Natural killer cell (primary cell): Measurements from ENCODE around the gene C1QTNF5. TPM values are rescaled to one million over a fixed set of nuclear protein-coding genes. Genes with fewer than 3 reads are reported as not detected.

ENCODE experiments used
- ATAC-seq, 3 donors: fragments of 150-1000 bp in 2 of 3; fragments of 200-7000 bp in 1 of 3; cut with Tn5 transposase; 1 replicate in 1 of 3; 2 replicates in 2 of 3; pipeline ENCODE4 v1.10.0; 2021; ENCODE audit warnings: mild to moderate bottlenecking in 2 of 3, moderate library complexity in 2 of 3
- DNase-seq, 2 donors: peaks; one replicate each; pipeline versions ENCODE4 v3.0.0 to v3.0.0-alpha.2; 2013 to 2021; ENCODE audit warnings: mixed read lengths in 1 of 2
- H3K27ac ChIP-seq: one replicate; pipeline ENCODE4 v1.5.1; 2013; ENCODE audit warnings: mild to moderate bottlenecking, low read length
- H3K27me3 ChIP-seq: one replicate; pipeline ENCODE4 v1.6.1; 2013; ENCODE audit warnings: low read length; ENCODE audit not compliant: control insufficient read depth, insufficient read depth
- H3K36me3 ChIP-seq: one replicate; pipeline ENCODE4 v1.6.1; 2013; ENCODE audit warnings: low read length; ENCODE audit not compliant: control insufficient read depth, insufficient read depth
- H3K4me1 ChIP-seq: one replicate; pipeline ENCODE4 v1.6.1; 2013; ENCODE audit warnings: low read length; ENCODE audit not compliant: control insufficient read depth, insufficient read depth
- H3K4me3 ChIP-seq: one replicate; pipeline ENCODE4 v1.5.1; 2013; ENCODE audit warnings: low read length
- H3K9me3 ChIP-seq: one replicate; pipeline ENCODE4 v1.6.1; 2013; ENCODE audit warnings: low read length; ENCODE audit not compliant: control insufficient read depth, insufficient read depth
- H3K27ac Mint-ChIP-seq, 2 donors: one replicate each; pipeline ENCODE4 v1.8.0; 2022; ENCODE audit warnings: mild to moderate bottlenecking in 2 of 2, mixed read lengths in 2 of 2, moderate library complexity in 1 of 2
- H3K27me3 Mint-ChIP-seq, 2 donors: one replicate each; pipeline ENCODE4 v1.8.0; 2022; ENCODE audit warnings: low read depth in 2 of 2, mixed read lengths in 2 of 2
- H3K36me3 Mint-ChIP-seq: one replicate; pipeline ENCODE4 v1.8.0; 2022; ENCODE audit warnings: mixed read lengths
- H3K4me1 Mint-ChIP-seq, 2 donors: one replicate each; pipeline ENCODE4 v1.8.0; 2022; ENCODE audit warnings: mixed read lengths in 2 of 2
- H3K4me3 Mint-ChIP-seq: one replicate; pipeline ENCODE4 v1.8.0; 2022; ENCODE audit warnings: mild to moderate bottlenecking, moderate library complexity, mixed read lengths
- H3K9me3 Mint-ChIP-seq, 2 donors: one replicate each; pipeline ENCODE4 v1.8.0; 2022; ENCODE audit warnings: mixed read lengths in 2 of 2
- WGBS: methylation state at CpG from one replicate; pipeline ENCODE4 v1.1.7; 2013; ENCODE audit warnings: missing lambda C conversion rate; ENCODE audit not compliant: insufficient coverage; 5-methylcytosine and 5-hydroxymethylcytosine counted together
- intact Hi-C: fragments of 100-400 bp; cut with micrococcal nuclease; formaldehyde crosslinking; loops from one replicate; pipeline ENCODE4 v1.14.2; 2022
- total RNA-seq, 4 donors: library from RNA; stranded (reverse); fragments of 120-200 nt in 1 of 4; gene quantifications; one replicate each; pipeline versions ENCODE4 v1.2.3 to v1.2.4, GENCODE V29; 2013 to 2022
- TF ChIP-seq, protein P1 (sequence below): fragments of 200-600 bp; IDR thresholded peaks from one replicate; pipeline ENCODE4 v1.8.0; 2022; ENCODE audit warnings: antibody characterized with exemption

Gene C1QTNF5
- total RNA-seq, 3 donors from 2014 or later (not counting 1 experiment from before 2014, with no cell fraction given), result not detected

DNA sequence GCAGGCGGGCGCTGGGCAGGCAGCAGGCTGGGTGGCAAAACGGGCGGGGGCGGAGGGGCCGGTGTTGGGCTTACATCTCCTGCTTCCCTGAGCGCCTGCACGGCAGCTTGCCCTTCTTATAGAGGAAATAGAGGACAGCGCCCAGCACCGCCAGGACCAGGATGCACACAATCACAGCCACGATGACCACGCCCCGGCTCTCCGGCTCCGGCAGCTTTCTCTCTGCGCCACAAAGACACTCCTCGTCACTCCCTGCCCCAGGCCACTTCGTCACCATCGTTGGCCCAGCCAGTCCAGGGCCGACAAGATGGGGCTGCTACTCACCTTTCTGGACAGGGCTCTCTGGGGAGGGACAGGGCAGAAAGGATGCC lies 30.0 kb downstream of the C1QTNF5 start:
- H3K9me3 Mint-ChIP-seq, result no peaks in the 10 kb centered on the region
- no peak overlapping the region for H3K4me3 Mint-ChIP-seq
- H3K36me3 ChIP-seq, result peaks cover 7% of the 10 kb centered on the region
- intact Hi-C loops, result no loop called here
- DNase-seq (no peak), ATAC-seq (no peak)
- peaks cover 0 to 4% of the 10 kb centered on the region in 2 donors for H3K27me3 Mint-ChIP-seq
- H3K9me3 ChIP-seq, result no peaks in the 10 kb centered on the region
- peaks cover under 1% of the 10 kb centered on the region for H3K36me3 Mint-ChIP-seq
- H3K27ac ChIP-seq, result no peak overlapping the region
- peaks cover 9% of the 10 kb centered on the region for H3K4me1 ChIP-seq
- no peak overlapping the region for H3K27ac Mint-ChIP-seq
- 81% methylated on average over 20 of the region's 20 CpGs for WGBS
- TF ChIP-seq, protein P1, sequence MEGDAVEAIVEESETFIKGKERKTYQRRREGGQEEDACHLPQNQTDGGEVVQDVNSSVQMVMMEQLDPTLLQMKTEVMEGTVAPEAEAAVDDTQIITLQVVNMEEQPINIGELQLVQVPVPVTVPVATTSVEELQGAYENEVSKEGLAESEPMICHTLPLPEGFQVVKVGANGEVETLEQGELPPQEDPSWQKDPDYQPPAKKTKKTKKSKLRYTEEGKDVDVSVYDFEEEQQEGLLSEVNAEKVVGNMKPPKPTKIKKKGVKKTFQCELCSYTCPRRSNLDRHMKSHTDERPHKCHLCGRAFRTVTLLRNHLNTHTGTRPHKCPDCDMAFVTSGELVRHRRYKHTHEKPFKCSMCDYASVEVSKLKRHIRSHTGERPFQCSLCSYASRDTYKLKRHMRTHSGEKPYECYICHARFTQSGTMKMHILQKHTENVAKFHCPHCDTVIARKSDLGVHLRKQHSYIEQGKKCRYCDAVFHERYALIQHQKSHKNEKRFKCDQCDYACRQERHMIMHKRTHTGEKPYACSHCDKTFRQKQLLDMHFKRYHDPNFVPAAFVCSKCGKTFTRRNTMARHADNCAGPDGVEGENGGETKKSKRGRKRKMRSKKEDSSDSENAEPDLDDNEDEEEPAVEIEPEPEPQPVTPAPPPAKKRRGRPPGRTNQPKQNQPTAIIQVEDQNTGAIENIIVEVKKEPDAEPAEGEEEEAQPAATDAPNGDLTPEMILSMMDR, result no peak
- peaks cover 0 to 12% of the 10 kb centered on the region in 2 donors for H3K4me1 Mint-ChIP-seq
- peaks cover 11% of the 10 kb centered on the region for H3K27me3 ChIP-seq
- H3K4me3 ChIP-seq, result no peak overlapping the region

DNA sequence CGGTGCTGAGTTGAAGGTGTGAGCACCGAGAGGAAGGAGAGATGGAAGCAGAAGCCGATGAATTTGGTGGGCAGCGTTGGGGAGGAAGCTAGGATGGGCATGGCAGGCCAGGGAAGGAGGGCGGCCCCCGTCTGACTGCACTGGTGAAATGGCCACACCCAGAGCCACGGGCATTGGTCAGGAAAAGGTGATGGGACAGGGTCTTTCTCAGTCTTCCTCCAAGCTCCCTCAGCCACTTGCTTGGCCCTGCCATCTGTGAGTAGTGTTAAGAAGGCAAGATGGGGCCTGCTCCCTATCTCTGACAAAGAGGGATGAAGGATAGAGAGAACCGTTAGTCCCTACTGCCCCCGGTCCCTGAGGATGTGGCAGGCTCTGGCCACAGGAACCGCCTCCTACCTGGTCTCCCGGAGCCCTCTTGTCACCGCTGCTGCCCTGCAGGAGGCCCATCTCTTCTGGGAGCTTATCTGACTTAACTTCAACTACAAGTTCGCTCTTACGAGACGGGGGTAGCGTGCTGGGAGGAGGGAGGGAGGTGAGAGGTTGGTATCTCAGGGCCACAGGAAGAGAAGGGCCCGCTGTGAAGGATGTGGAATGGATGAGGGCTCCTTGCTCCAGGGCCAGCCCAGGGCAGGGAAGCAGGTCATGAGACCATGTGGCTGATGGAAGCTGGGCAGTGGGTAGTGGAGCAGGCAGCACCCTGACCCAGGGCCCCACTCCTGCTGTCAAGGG lies 30.6 kb downstream of the C1QTNF5 start:
- Mint-ChIP-seq H3K9me3 (no peaks in the 10 kb centered on the region), H3K4me1 (peaks cover 0 to 7% of the 10 kb centered on the region in 2 donors), H3K36me3 (peaks cover 6% of the 10 kb centered on the region), H3K27ac (no peak overlapping the region), H3K4me3 (no peak overlapping the region), H3K27me3 (no peaks in the 10 kb centered on the region)
- H3K4me3 ChIP-seq, result no peak overlapping the region
- ATAC-seq (no peak), DNase-seq (no peak)
- no peak overlapping the region for H3K27ac ChIP-seq
- H3K36me3 ChIP-seq, result peaks cover 7% of the 10 kb centered on the region
- intact Hi-C loops, result no loop called here
- H3K4me1 ChIP-seq, result peaks cover 4% of the 10 kb centered on the region
- TF ChIP-seq, protein P1, result no peak
- H3K9me3 ChIP-seq, result no peaks in the 10 kb centered on the region
- peaks cover 6% of the 10 kb centered on the region for H3K27me3 ChIP-seq
- 89% methylated on average over 17 of the region's 17 CpGs for WGBS

DNA sequence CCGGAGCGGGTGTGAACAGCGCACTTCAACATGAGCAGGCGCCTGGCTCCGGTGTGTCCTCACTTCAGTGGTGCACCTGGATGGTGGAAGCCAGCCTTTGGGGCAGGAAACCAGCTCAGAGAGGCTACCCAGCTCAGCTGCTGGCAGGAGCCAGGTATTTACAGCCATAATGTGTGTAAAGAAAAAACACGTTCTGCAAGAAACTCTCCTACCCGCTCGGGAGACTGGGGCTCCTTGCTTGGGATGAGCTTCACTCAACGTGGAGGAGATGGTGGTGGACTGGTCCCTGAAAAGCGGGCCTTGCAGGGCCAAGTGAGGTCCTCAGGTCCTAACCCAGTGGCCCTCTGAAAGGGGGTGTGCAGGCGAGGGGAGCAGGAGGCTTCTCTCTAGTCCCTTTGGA lies 31.3 kb downstream of the C1QTNF5 start:
- DNase-seq, result no peak
- TF ChIP-seq, protein P1, result no peak
- Mint-ChIP-seq H3K36me3 (peaks cover 7% of the 10 kb centered on the region), H3K27ac (no peak overlapping the region), H3K9me3 (no peaks in the 10 kb centered on the region), H3K4me3 (no peak overlapping the region), H3K4me1 (peaks cover 0 to 5% of the 10 kb centered on the region in 2 donors), H3K27me3 (no peaks in the 10 kb centered on the region)
- Histone ChIP-seq H3K27me3 (peaks cover under 1% of the 10 kb centered on the region), H3K4me3 (no peak overlapping the region), H3K4me1 (no peaks in the 10 kb centered on the region), H3K36me3 (peaks cover 11% of the 10 kb centered on the region), H3K27ac (no peak overlapping the region), H3K9me3 (no peaks in the 10 kb centered on the region)
- 97% methylated on average over 11 of the region's 11 CpGs for WGBS
- intact Hi-C loops, result no loop called here
- ATAC-seq, result no peak

DNA sequence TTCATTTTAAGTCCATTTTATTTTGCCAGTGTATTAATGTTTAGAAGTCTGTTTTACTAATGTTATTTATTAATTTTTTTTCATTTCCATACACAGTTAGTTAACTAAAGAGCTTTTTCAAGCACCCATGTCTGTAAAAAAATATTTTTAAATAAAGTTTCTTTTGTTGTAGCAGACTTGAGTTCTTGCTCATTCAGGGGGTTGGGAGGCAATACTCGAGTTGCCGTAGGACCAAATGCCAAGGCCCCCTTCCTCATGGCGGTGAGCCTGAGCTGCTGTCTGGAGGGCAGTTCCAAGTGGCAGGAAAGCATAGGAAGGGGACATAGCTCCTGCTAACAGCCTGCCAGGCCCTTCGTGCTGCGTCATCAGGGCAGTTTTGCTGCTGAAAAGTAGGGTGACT lies 32.7 kb downstream of the C1QTNF5 start:
- Mint-ChIP-seq H3K36me3 (peaks cover 16% of the 10 kb centered on the region), H3K4me1 (peaks cover 0 to 5% of the 10 kb centered on the region in 2 donors), H3K9me3 (no peaks in the 10 kb centered on the region), H3K27me3 (no peaks in the 10 kb centered on the region), H3K27ac (no peak overlapping the region), H3K4me3 (no peak overlapping the region)
- TF ChIP-seq, protein P1, result no peak
- ATAC-seq, result no peak
- Histone ChIP-seq H3K27ac (no peak overlapping the region), H3K4me3 (no peak overlapping the region), H3K27me3 (no peaks in the 10 kb centered on the region), H3K36me3 (peaks cover 24% of the 10 kb centered on the region), H3K4me1 (no peaks in the 10 kb centered on the region), H3K9me3 (no peaks in the 10 kb centered on the region)
- 95% methylated on average over 5 of the region's 5 CpGs for WGBS
- intact Hi-C loops, result no loop called here
- no peak for DNase-seq
